Measurements from ENCODE around the gene ADCY10.
A peak's percentile ranks its signal among the peaks of the same experiment; 100 is the strongest.

The ADCY10 gene

GRCh38 chr1:167791281-167792187 is 122.4 kb downstream of the ADCY10 start:
- TF ChIP-seq RARB (CRISPR knock-in tag; IDR thresholded peaks at IDR 0.05) (no peak), TCF4 (CRISPR knock-in tag; IDR thresholded peaks at IDR 0.05; ENCODE audit: borderline replicate concordance) (no peak), PATZ1 (CRISPR knock-in tag; IDR thresholded peaks at IDR 0.05; ENCODE audit: borderline replicate concordance) (no peak), OSR1 (CRISPR knock-in tag; IDR thresholded peaks at IDR 0.05) (no peak), GLIS3 (CRISPR knock-in tag; IDR thresholded peaks at IDR 0.05) (no peak), ZNF565 (CRISPR knock-in tag; conservative IDR thresholded peaks at IDR 0.05; ENCODE audit: low read depth) (no peak), SNAI2 (CRISPR knock-in tag; IDR thresholded peaks at IDR 0.05) (no peak), ZC3H10 (CRISPR knock-in tag; IDR thresholded peaks at IDR 0.05) (no peak), TSHZ2 (CRISPR knock-in tag; IDR thresholded peaks at IDR 0.05) (no peak), ISL1 (CRISPR knock-in tag; IDR thresholded peaks at IDR 0.05) (no peak), PPARA (CRISPR knock-in tag; IDR thresholded peaks at IDR 0.05; ENCODE audit: borderline replicate concordance) (no peak), CREB5 (CRISPR knock-in tag; IDR thresholded peaks at IDR 0.05; ENCODE audit: low read depth) (no peak), ZFP3 (CRISPR knock-in tag; IDR thresholded peaks at IDR 0.05) (no peak), CSDC2 (CRISPR knock-in tag; IDR thresholded peaks at IDR 0.05) (no peak), ZNF8 (CRISPR knock-in tag; IDR thresholded peaks at IDR 0.05) (no peak)
- TF ChIP-seq, protein P1, sequence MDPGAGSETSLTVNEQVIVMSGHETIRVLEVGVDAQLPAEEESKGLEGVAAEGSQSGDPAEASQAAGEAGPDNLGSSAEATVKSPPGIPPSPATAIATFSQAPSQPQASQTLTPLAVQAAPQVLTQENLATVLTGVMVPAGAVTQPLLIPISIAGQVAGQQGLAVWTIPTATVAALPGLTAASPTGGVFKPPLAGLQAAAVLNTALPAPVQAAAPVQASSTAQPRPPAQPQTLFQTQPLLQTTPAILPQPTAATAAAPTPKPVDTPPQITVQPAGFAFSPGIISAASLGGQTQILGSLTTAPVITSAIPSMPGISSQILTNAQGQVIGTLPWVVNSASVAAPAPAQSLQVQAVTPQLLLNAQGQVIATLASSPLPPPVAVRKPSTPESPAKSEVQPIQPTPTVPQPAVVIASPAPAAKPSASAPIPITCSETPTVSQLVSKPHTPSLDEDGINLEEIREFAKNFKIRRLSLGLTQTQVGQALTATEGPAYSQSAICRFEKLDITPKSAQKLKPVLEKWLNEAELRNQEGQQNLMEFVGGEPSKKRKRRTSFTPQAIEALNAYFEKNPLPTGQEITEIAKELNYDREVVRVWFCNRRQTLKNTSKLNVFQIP (CRISPR knock-in tag; IDR thresholded peaks at IDR 0.05; ENCODE audit: borderline replicate concordance, low read depth), result no peak
- TF ChIP-seq, protein P2, sequence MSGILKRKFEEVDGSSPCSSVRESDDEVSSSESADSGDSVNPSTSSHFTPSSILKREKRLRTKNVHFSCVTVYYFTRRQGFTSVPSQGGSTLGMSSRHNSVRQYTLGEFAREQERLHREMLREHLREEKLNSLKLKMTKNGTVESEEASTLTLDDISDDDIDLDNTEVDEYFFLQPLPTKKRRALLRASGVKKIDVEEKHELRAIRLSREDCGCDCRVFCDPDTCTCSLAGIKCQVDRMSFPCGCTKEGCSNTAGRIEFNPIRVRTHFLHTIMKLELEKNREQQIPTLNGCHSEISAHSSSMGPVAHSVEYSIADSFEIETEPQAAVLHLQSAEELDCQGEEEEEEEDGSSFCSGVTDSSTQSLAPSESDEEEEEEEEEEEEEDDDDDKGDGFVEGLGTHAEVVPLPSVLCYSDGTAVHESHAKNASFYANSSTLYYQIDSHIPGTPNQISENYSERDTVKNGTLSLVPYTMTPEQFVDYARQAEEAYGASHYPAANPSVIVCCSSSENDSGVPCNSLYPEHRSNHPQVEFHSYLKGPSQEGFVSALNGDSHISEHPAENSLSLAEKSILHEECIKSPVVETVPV (CRISPR knock-in tag; IDR thresholded peaks at IDR 0.05), result no peak
- ATAC-seq, result no peak

GRCh38 chr1:167790117-167790516 is 123.8 kb downstream of the ADCY10 start:
- TF ChIP-seq ARNTL (CRISPR knock-in tag; IDR thresholded peaks at IDR 0.05; ENCODE audit: borderline replicate concordance, low read depth) (no peak), PPARA (CRISPR knock-in tag; IDR thresholded peaks at IDR 0.05; ENCODE audit: borderline replicate concordance) (no peak), BACH2 (CRISPR knock-in tag; IDR thresholded peaks at IDR 0.05; ENCODE audit: borderline replicate concordance) (no peak), PATZ1 (CRISPR knock-in tag; IDR thresholded peaks at IDR 0.05; ENCODE audit: borderline replicate concordance) (no peak)
- TF ChIP-seq, protein P2 (CRISPR knock-in tag; IDR thresholded peaks at IDR 0.05), result no peak
- 0 out of 3 replicates have a peak, but pooled peaks have one; percentile 18 for ATAC-seq

Data from SK-N-SH treated with all-trans-retinoic acid at 6 μM for 48 hours (cell line).